Neutrophil (primary cell): ENCODE data around the gene DYNC1I1.

Source experiments
- H3K27ac ChIP-seq: fragments of 200-600 bp; sonication (generic); 2 replicates; pipeline ENCODE4 v1.5.1; 2016; ENCODE audit warnings: mild to moderate bottlenecking, moderate library complexity
- H3K27me3 ChIP-seq: fragments of 200-600 bp; sonication (generic); 2 replicates; pipeline ENCODE4 v1.6.0; 2016; ENCODE audit warnings: mild to moderate bottlenecking
- H3K36me3 ChIP-seq: fragments of 200-600 bp; sonication (generic); 2 replicates; pipeline ENCODE4 v1.5.1; 2017
- H3K4me1 ChIP-seq, 2 experiments: fragments of 200-600 bp in 1 of 2; sonication (generic) in 1 of 2; 1 replicate in 1 of 2; 2 replicates in 1 of 2; pipeline versions ENCODE4 v1.5.1 to v1.6.1; 2013 to 2016; ENCODE audit warnings: low read depth in 1 of 2, low read length in 1 of 2, mild to moderate bottlenecking in 1 of 2, moderate library complexity in 1 of 2; ENCODE audit not compliant: control insufficient read depth in 1 of 2, insufficient read depth in 1 of 2
- H3K4me3 ChIP-seq, 2 experiments: fragments of 200-600 bp in 1 of 2; sonication (generic) in 1 of 2; 1 replicate in 1 of 2; 2 replicates in 1 of 2; pipeline ENCODE4 v1.5.1; 2013 to 2016; ENCODE audit warnings: low read depth in 1 of 2, low read length in 1 of 2, mild to moderate bottlenecking in 1 of 2, moderate library complexity in 1 of 2
- H3K9me3 ChIP-seq: fragments of 200-600 bp; sonication (generic); 2 replicates; pipeline ENCODE4 v1.5.1; 2016
- CTCF ChIP-seq: fragments of 200-600 bp; sonication (generic); IDR thresholded peaks from 2 replicates; pipeline ENCODE4 v1.5.1; 2016; ENCODE audit warnings: antibody characterized with exemption

Gene DYNC1I1

GRCh38 chr7:96144260-96144526, 371.8 kb downstream of the DYNC1I1 start:
- Histone ChIP-seq H3K27me3 (no peaks in the 10 kb centered on the region), H3K36me3 (peaks cover 54% of the 10 kb centered on the region), H3K27ac (no peak overlapping the region), H3K9me3 (no peaks in the 10 kb centered on the region), H3K4me1 (no peaks in the 10 kb centered on the region), H3K4me3 (no peak overlapping the region)
- TF ChIP-seq CTCF, result no peak
